Hepatic stellate cell (primary cell): ENCODE results near the gene CYP2F1.
"Not testable (repeated sequence)": the region's sequence is repeated elsewhere in the genome, so short reads cannot be mapped to it uniquely, and the experiment has no call there.

Experiments
- DNase-seq: peaks from one replicate; pipeline ENCODE4 v3.0.0; 2011; ENCODE audit warnings: low spot score

CYP2F1 gene, protein sequence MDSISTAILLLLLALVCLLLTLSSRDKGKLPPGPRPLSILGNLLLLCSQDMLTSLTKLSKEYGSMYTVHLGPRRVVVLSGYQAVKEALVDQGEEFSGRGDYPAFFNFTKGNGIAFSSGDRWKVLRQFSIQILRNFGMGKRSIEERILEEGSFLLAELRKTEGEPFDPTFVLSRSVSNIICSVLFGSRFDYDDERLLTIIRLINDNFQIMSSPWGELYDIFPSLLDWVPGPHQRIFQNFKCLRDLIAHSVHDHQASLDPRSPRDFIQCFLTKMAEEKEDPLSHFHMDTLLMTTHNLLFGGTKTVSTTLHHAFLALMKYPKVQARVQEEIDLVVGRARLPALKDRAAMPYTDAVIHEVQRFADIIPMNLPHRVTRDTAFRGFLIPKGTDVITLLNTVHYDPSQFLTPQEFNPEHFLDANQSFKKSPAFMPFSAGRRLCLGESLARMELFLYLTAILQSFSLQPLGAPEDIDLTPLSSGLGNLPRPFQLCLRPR

DNA sequence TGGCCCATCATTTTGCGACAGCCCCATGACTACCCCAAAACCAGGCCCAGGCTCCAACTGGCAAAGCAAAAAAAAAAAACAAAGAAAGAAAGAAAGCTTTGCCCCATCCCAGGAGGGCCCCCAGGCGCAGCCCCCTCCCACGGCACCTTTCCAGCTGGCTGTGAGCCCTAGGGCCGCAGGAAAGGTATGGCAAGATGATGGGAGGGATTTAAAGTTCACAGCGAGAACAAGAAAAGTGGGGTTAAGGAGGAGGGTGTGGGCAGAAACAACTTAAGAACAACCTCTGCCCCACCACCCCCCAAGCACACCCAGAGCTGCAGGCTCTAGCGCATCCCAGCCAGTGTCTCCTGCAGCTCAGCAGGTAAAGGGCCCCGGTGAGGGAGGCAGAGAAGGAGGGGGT lies at the start of gene CYP2F1:
CYP2F1 (plus strand) TSS at position 301 of the 400 bp plus-strand sequence. CDS start 1,757 bp downstream, outside the sequence.
- DNase-seq: no peak

DNA sequence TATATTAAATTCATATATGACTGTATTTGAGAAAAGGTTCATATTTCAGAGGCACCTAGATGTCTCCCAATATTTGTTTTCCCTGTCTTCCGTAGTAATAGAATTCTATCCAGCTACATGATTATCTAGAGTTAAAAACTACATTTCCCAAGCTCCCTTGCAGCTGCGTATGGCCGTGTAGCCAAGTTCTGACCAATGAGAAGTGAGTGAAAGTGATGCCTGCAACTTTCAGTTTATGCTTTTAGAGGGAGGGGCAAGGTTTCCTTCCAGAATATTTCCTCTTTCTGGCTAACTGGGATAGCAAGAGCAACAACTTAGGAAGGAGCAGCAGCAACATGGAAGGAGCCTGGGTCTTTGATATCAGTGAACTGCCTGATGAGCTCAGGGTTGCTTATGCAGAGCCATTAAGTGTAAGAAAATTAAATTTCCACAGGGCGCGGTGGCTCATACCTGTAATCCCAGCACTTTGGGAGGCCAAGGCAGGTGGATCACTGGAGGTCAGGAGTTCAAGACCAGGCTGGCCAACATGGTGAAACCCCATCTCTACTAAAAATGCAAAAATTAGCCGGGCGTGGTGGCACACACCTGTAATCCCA lies 49.2 kb upstream of the CYP2F1 start:
- DNase-seq: peak; percentile 25

DNA sequence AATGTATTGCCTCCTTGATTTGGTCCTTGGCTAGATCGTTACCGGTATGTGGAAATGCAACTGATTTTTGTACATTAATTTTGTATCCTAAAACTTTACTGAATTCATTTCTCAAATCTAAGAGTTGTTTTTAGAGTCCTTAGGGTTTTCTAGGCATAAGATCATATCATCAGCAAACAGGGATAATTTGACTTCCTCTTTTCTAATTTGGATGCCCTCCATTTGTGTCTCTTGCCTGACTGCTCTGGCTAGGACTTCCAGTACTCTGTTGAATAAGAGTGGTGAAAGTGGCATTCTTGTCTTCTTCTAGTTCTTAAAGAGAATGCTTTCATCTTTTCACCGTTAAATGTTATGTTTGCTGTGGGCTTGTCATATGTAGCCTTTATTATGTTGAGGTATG lies 37.9 kb upstream of the CYP2F1 start:
- DNase-seq: no peak

DNA sequence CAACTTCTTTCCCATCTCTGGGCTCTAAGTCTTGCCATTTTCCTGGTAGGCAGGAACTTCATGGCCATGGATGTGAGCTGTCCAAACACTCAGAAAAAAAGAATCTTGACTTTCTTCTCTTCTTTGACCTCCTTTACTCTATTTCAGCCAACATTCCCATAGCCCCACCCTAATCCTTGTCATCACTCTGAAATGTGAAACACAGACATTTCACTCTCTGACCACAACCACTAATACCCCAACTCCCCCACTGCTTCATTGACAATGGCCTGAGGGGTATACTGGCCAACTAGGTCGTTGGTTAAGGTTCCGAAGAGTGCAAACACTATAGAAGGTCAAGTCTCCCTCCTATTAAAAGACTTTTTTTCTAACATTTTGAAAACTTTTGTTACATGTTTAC lies 30.7 kb upstream of the CYP2F1 start:
- DNase-seq: no peak

DNA sequence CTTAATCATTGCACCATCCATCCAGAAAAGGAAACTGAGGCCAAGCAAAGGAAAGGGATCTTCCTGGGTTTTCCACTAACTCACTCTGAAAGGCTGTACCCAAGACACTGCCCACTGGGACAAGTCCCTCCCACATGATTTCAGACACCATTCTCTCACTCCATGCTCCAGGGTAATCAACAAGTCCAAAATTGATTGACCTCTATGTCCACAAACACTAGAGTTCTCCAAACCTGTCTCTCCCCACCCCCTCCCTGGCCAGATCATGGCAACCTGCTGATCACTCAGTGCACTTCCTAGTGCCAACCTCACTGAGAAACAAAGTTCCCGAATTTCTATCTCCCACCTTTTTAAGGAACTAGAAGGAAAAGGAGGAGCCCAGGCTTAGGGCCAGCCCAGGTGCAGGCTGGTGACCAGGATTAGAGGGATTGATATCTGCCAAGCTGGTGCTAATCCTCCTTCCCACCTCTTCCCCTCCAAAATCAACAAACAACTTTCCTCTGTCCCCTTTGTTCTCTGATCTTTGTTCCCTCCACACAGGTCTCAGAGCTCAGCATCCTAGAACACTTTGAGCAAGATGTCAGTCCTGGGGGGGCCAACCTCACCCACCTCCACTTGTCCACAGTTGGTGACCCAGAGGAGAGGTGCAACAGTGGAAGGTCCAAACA lies 28.4 kb upstream of the CYP2F1 start:
- DNase-seq: no peak

DNA sequence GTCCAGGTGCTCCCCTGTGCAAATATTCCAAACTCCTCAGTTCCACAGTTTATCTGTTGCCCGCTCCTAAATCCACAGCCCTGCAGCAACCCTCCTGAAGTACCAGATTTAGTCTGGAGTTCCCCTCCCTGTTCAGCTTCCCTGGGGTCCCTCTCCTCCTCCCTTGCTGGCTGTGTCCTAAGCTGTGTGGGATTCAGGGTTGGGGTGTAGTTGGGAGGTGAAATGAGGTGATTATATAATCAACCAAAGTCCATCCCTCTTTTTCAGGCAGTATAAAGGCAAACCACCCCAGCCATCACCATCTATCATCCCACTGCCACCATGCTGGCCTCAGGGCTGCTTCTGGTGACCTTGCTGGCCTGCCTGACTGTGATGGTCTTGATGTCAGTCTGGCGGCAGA lies 26.1 kb upstream of the CYP2F1 start, which contains the start of gene CYP2A13:
CYP2A13 (plus strand) TSS at position 301 of the 400 bp plus-strand sequence; CDS start at position 322, 21 bp downstream.
- DNase-seq: no peak

DNA sequence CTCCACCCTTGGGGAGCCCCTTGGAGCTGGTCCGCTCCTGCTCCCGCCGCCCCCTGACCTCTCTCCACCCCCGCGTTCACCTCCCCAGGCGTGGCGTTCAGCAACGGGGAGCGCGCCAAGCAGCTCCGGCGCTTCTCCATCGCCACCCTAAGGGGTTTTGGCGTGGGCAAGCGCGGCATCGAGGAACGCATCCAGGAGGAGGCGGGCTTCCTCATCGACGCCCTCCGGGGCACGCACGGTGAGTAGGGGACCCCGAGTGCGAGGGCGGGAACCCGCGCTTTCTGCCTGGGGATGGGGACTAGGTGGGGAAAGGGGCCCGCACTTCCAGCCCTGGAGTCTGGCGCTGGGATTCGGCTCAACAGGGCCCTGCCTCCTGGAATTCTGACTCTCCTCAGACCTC lies 24.3 kb upstream of the CYP2F1 start:
- DNase-seq: no peak

DNA sequence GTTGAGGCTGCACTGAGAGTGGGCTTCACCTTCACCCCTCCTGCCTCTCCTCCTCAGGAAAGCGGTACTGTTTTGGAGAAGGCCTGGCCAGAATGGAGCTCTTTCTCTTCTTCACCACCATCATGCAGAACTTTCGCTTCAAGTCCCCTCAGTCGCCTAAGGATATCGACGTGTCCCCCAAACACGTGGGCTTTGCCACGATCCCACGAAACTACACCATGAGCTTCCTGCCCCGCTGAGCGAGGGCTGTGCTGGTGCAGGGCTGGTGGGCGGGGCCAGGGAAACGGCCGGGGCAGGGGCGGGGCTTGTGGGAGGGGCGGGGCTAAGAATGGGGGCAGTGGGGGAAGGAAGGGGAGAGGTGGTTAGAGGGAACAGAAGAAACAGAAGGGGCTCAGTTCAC lies 18.5 kb upstream of the CYP2F1 start:
- DNase-seq: no peak

DNA sequence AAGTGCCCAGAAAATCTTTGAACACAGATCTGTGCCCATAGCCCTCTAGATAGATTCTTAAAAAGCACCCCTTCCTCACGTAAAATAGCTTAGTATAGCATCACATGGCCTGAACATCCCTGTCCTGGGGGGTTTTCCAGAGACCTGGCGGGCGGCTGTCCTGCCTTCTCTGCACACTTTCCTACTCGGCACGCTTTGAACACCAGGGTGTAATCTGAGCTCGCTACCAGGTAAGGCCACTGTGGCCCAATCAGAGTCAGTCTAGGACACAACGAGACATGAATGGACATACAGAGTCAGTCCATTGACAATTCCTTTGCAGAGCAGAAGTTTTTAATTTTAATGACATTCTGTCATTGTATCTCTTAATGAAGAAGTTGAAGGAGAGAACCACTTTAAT lies 17.9 kb upstream of the CYP2F1 start:
- no peak for DNase-seq

DNA sequence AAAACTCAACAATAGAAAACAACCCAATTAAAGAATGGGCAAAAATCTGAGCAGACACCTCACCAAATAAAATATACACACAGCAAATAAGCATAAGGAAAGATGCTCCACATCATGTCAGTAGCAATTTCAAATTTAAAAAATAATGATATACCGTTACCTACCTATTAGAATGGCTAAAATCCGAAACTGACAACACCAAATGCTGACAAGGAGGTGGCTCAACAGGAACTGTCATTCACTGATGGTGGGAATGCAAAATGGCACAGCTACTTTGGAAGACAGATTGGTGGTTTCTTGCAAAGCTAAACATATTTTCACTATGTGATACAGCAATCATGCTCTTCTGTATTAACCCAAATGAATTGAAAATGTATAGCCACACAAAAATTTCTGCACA lies 16.9 kb upstream of the CYP2F1 start:
- DNase-seq: no peak

DNA sequence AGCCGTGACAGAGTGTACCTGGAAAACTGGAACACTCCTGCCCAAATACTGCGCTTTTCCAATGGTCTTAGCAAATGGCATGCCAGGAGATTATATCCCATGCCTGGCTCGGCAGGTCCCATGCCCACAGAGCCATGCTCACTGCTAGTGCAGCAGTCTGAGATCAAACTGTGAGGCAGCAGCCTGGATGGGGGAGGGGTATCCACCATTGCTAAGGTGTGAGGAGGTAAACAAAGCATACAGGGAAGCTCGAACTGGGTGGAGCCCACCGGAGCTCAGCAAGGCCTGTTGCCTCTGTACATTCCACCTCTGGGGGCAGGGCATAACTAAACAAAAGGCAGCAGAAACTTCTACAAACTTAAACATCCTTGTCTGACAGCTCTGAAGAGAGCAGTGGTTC lies 15.5 kb upstream of the CYP2F1 start:
- DNase-seq: no peak

DNA sequence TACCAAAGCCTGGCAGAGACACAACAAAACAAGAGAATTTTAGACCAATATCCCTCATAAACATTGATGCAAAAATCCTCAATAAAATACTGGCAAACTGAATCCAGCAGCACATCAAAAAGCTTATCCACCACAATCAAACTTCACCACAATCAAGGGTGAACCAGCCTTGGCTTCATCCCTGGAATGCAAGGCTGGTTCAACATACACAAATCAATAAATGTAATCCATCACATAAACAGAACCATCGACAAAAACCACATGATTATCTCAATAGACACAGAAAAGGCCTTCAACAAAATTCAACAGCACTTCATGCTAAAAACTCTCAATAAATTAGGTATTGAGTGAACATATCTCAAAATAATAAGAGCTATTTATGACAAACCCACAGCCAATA lies 12.0 kb upstream of the CYP2F1 start:
- DNase-seq: not testable (repeated sequence)

DNA sequence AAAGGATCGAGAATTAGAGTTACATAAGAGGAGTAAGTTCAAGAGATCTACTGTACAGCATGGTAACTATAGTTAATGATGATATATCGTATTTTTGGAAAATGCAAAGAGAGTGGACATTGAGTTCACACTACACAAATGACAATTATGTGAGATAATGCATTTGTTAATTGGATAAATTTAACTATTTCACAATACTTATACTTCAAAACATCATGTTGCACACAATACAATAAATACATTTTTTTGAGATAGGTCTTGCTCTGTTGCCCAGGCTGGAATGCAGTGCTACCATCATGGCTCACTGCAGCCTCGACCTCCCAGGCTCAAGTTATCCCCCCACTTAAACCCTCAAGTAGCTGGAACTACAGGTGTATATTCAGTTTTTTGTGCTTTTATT lies 8.1 kb upstream of the CYP2F1 start:
- no peak for DNase-seq

DNA sequence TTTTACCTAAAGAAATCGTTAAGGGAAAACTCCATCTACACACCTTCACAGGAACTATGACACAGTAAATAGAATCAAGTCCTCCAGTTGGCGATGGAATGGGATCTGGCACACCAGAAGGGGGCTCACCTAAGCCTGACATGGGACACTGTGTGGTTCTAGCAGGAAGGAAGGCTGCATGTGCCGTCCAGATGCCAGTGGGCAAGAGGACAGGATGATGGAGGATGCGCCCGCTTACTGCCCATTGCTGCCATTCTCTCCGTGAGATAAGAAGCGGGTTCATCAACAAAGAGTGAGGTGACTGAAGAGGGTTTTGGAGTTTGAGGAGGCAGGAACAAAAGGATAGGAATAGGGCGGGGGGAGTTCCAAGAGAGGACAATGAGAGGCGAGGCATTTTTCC lies 2.9 kb upstream of the CYP2F1 start:
- no peak for DNase-seq

DNA sequence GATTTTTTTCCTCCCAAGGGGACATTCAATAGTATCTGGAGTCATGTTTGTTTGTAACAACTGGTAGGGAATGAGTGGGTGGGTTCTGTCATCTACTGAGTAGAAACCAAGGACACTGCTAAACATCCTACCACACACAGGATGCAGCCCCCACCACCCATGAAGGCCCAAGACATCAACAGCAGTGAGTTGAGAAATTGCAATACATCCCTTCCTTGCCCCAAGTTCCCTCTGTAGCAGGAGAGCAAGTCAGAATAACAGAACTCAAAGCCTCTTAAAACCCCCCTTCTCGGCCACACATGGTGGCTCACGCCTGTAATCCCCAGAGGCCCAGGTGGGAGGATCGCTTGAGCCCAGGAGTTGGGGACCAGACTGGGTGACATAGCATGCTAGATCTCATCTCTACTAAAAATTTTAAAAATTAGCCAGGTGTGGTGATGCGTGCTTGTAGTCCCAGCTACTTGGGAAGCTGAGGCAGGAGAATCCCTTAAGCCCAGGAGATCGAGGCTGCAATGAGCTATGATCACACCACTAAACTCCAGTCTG lies 2.4 kb upstream of the CYP2F1 start:
- DNase-seq: no peak

DNA sequence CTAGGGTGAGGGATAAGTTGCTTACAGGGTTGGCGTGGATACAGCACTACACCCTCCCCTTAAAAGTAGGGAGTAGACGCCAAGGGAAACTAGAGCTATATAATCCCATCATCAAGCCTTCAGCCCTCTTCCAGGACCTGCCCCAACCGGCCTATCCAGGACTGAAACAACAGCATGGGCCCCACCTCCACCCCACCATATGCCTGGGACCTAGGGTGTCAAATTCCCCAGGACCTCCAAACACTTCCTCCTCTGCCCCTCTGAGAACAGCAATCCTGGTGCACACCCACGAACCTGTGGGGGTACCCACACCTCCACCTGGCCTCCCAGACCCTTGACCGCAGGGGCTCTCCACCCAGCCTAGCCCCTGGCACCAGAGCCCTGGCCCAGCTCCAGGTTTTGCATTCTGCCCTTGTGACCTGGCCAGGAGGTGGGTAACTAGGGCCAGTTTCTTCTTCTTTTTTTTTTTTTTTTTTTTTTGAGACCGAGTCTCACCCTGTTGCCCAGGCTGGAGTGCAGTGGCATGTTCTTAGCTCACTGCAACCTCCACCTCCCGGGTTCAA lies 1.4 kb upstream of the CYP2F1 start:
- no peak for DNase-seq

DNA sequence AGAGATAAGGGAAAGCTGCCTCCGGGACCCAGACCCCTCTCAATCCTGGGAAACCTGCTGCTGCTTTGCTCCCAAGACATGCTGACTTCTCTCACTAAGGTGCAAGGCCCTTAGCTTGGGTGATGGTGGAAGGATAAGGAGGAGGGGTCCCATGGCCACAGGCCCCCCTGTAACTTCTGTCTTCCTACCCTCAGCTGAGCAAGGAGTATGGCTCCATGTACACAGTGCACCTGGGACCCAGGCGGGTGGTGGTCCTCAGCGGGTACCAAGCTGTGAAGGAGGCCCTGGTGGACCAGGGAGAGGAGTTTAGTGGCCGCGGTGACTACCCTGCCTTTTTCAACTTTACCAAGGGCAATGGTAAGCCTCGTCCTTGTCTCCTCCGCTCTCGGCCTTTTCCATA lies 2.0 kb downstream of the CYP2F1 start:
- no peak for DNase-seq

DNA sequence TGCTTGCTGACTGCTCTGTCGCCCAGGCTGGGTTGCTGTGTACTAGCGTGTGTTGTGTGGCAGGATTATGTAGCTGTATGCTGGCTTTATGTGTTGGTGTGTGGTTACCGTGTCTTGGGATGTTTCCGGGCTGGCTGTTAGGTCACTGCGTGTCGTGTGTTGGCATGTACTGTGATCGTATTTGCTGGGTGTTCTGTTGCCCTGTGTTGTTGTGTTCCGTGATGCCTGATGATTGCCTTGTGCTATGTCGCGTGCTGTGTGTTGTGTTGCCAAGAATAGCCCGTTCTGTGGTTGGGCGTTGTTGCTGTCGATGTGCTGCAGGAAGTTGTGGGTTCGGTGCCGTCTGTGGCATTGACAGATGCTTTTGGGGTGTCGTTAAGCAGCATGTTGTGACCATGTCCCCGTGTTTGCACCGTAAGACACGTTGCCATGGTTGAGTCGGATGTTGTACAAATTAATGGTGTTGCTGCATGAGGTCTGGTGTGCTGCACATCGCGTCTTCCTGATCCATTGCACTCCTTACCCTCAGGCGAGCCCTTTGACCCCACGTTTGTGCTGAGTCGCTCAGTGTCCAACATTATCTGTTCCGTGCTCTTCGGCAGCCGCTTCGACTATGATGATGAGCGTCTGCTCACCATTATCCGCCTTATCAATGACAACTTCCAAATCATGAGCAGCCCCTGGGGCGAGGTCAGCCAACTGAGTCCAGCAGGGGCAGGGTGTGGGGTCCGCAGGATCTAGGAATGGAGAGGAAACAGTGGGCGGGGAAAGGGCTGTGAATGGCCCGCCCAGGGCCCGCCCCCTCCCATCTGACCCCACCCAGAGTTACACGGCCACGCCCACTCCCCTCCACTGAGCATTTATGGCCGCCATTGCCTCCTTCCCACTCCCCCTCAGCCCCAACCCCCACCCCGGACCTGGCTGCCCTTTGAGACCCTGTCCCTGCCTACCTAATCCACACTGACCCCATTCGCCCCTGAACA lies 7.0 kb downstream of the CYP2F1 start:
- DNase-seq: not testable (repeated sequence)

DNA sequence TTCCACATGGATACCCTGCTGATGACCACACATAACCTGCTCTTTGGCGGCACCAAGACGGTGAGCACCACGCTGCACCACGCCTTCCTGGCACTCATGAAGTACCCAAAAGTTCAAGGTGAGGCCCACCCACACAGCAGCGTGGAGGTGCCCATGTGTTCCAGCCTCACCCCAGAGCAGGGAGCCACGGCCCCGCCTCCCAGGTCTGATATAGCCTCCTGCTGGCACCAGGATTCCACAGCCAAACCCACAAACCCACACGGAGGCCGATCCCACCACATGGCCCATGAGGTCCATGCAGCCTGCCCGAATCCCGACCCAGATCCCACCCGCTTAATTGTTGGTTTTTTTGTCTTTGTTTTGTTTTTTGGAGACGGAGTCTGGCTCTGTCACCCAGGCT lies 8.6 kb downstream of the CYP2F1 start:
- not testable (repeated sequence) for DNase-seq

DNA sequence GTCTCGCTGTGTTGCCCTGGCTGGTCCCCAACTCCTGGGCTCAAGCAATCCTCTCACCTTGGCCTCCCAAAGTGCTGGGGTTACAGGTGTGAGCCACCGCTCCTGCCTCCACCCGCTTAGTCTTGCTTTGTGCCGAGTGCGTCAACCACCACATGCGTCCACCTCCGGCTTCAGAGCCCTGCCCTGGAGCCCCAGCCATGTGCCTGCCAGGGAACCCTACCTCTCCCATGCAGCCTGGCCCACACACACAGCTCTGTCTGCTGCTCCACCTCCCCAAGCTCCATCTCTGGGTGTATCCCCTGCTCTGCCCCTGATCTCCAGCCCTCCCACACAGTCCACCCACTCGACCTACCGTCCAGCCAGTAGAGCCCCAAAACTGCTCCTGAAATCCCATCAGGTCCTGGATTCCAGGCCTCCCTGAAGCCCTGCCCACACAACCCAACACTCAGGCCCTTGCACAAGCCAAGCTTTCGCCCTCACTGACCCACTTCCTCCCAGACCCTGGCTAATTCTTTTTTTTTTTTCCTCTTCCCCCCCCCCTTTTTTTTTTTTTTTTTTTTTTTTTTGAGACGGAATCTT lies 9.6 kb downstream of the CYP2F1 start:
- DNase-seq: no peak

DNA sequence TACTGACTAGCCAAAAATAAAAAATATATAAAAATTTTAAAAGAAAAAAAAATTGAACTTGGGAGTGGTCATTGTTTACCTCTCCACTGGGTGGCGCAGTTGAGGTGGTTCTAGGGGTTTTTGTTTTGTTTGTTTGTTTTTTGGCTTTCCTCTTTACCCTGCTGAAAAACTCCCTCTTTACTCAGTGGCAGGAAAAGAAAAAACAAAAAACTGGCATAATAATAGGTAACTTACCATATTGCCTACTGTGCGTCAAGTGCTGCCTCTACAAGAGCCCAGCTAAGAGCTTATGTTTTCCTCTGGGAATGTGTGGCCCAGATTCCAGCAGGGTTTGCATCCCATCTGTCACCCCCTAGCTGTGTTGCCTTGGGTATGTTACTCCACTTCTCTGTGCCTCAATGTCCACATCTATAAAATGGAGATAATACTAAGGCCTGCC lies 12.6 kb downstream of the CYP2F1 start:
- DNase-seq: not testable (repeated sequence)
